D721Med (cell line): Measurements from ENCODE around the gene TUBA1B.

Experiments used
- DNase-seq: peaks from one replicate; pipeline ENCODE4 v3.0.0; 2011; ENCODE audit warnings: low spot score; ENCODE audit not compliant: insufficient read length
- FAIRE-seq: peaks from 2 replicates; lab custom pipeline; 2011; peaks lifted over from hg19 to GRCh38; lab: Jason Lieb, UNC
- TF ChIP-seq, protein P1 (sequence below): IDR thresholded peaks from 2 replicates; pipeline ENCODE4 v1.5.1; 2012; ENCODE audit warnings: mild to moderate bottlenecking, control low read depth; ENCODE audit not compliant: insufficient read depth; ENCODE audit errors: missing control alignments

TUBA1B gene

DNA sequence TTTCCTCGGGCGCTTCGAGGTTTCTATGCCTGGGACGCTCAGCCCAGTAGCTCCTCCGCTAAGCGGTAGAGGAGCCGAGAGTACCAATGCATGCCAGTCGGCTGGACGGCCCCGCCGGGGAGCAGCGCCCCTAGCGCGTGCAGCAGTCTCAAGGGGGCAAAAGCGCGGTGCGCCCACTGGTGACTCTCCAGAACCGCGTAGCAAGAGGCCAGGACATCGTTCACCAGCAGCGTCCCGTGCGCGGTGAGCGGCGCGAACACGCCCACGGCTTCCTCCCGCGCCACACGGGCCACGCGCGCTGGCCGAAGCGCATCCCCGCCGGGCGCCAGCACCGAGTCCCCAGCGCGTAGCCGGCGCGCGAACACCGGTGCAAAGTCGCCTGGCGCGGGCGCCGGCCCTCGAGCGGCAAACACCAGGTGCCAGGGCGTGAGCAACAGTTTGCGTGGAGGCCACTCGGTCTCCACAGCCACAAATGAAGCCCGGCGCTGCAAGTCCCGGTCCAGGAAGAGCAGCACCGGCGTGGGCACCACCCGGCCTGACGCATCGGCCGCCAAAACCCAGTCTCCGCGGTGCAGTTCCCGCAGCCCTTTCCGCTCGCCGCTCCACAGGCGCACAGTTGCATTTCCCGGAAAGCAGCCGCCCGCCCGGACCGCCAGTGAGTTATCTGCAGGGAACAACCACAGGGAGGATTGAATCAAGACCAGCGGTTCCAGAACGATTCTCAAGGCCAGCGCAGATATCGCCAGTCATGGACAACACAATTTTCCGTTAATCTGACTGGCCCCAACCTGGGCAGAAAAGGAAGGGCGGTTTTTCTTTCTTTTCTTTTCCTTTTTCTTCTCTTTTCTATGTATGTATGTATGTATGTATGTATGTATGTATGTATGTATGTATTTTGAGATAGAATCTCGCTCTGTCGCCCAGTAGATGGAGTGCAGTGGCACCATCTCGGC is 41.1 kb downstream of the TUBA1B start:
- DNase-seq = no peak
- no peak for FAIRE-seq
- TF ChIP-seq, protein P1, sequence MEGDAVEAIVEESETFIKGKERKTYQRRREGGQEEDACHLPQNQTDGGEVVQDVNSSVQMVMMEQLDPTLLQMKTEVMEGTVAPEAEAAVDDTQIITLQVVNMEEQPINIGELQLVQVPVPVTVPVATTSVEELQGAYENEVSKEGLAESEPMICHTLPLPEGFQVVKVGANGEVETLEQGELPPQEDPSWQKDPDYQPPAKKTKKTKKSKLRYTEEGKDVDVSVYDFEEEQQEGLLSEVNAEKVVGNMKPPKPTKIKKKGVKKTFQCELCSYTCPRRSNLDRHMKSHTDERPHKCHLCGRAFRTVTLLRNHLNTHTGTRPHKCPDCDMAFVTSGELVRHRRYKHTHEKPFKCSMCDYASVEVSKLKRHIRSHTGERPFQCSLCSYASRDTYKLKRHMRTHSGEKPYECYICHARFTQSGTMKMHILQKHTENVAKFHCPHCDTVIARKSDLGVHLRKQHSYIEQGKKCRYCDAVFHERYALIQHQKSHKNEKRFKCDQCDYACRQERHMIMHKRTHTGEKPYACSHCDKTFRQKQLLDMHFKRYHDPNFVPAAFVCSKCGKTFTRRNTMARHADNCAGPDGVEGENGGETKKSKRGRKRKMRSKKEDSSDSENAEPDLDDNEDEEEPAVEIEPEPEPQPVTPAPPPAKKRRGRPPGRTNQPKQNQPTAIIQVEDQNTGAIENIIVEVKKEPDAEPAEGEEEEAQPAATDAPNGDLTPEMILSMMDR = no peak

DNA sequence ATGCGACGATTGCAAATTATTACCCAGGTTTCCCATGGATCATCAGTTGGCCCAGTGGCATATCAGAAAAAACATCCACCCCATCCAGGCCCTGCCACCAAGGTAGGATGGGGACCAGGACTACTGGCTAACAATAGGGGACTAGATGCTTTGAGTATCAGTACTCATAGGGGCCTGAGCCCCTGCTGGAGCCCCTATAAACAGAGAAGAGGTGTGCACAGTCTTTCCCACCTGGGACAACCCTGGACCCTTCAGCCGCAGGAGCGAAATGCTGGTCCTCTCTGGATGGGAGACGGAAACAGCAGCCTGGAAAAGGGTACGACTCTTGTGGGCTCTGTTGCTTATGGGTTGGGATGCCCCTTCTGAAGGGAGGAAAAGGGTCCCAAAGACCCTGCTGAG is 42.3 kb downstream of the TUBA1B start:
- TF ChIP-seq, protein P1 = no peak
- no peak for DNase-seq
- no peak for FAIRE-seq

DNA sequence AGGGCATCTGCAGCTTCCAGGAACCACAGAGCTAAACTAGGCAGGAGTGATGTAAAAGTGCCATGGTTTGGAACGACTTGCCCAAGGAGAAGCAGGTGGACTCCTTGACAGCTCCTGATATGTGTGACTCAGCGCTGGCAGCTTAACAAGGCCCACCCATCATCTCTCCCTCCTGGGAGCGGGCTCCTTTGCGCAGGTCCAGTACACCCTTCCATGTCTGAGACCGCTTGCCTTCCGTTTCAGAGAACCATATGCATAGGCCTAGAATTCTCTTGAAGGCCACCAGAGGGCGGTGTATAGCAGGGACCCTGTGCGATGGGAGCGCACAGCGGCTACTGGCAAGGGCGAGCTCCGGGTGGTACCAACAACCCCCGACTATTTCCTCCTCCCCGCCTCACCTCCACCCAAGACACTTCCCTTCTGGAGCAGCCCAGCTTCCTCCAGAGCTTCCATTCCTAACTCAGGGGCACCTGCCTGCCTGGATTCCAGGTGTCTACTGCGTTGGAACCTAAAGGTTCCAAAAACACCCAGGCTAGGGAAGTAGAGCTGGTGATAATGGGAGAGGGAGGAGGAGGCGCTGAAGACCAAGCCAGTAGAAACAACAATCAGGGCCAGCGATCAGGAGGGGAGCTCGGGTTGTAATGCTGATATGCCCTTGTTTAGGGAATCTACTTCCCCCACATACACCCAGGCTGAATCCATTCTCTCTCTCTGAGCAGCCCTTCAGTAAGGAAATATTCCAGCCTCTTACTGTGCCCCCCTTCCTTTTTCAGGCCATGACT is 42.9 kb downstream of the TUBA1B start:
- no peak for FAIRE-seq

DNA sequence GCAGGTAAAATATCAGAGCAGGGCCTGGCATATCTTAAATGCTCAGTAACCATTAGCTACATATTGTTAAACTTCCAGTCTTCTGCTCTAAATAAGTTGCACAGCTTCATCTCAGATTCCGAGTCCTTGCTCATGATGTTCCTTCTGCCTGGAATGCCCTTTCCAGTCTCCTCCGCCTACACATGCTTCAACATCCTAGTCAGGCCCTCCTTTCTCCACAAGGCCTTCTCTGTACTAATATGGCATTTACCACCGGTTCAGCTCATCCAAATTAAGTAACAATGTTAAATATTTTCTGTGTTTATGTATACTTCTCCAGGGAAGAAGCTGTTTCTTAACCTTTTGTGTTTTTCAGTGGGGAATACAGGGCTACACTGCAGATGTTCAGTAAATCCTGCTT is 45.1 kb downstream of the TUBA1B start:
- DNase-seq = no peak
- no peak for FAIRE-seq
- TF ChIP-seq, protein P1 = no peak

More for the DNA sequence above, 42.9 kb downstream of the TUBA1B start:
- TF ChIP-seq, protein P1 = peak; percentile 95
- DNase-seq = peak; percentile 84

DNA sequence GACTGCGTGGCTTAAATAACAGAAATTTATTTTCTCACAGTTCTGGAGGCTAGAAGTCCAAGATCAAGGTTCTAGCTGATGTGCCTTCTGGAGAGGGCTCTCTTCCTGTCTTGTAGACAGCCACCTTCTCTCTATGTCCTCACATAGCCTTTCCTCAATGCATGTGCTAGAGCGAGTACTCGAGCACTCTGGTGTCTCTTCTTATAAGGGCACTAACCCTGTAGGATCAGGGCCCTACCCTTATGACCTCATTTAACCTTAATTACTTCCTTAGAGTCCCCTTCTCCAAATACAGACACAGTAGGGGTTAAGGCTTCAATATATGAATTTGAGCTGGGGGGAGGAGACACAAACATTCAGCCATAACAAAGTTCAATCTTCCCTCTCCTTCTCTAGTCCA is 46.8 kb downstream of the TUBA1B start:
- TF ChIP-seq, protein P1 = no peak
- no peak for FAIRE-seq
- DNase-seq = no peak

DNA sequence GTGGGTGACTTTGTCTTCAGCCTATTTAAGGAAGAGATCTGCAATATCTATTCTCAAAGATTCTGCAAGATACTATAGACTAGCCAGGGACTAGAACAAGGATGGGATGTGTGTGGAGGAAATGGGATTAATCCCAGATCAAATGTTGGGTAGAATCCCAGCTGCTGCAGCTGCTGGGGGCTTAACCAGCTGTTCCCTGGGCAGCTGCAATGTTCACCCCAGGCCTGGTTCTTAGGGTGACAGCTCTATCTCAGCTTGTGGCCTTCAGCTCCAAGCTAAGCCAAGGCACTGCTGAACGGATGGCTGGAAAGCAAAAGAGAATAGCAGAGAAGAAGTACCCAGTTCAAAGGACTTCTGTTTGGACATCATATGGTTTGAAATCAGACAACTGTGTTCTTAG is 51.4 kb downstream of the TUBA1B start:
- TF ChIP-seq, protein P1 = no peak
- DNase-seq = no peak
- FAIRE-seq = no peak
